ENCODE data around the gene PDCD10.

The PDCD10 gene

DNA sequence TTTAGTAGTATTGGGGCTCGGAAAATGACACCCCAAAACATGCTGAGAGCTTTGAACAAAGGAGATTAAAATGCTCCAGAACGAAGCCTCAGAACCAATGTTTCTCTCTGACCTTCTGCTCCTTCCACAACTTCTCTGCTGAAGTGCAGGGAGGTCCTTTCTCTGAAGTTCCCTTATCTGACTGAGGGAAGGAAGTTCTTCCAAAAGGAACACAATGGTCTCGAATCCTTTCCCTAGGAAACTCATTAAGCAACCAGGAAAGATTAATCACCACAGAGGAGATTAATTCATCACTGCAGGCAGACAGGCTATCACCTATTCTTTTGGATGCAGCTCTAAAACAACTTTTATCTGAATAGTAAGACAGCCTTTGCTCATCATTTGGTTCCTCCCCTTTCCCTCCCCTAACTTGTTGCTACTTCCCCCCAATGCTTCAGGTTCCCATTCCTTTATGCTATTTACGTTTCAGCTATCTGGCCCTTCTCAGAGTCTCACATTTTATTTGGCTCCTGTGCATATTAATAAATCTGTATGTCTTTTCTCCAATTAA, 62.7 kb downstream of the PDCD10 start:
- no peak for DNase-seq

DNA sequence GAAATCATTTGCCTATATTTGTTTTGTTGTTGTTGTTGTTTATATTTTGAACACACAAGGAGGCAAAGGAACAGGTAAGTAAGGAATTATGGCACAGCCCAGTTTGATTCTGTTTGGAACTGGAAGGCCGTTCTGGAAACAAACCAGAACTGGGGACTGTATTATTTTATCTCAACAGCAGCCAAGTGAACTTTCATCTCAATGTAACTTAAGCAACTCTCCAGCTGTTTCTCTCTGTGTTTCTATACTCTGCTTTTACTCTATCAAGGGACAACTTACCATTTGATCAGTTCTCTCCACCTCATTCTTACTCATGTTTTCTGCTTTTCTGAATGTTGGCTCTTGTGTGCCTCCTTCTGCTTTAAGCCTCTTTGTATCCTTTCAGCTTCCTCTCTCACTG, 65.0 kb downstream of the PDCD10 start:
- no peak for DNase-seq

DNA sequence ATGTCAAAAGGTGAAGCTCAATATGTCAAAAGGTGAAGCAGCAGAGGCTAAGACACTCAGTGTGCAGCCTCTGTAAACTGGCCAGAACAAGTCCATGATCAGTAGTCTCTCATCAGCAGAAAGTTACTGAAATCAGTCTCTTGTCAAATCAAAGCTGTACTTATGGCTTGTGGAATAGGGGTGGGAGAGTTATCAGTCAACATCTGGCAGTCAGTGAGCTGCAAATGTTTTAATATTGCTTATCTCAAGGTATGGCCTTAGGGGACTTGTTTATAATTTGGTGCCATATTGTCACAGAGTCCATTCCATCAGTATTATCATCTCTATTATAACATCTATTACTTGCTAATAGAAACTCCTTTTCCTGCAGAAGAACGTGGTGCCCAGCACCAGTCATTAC, 66.0 kb downstream of the PDCD10 start:
- no peak for DNase-seq

DNA sequence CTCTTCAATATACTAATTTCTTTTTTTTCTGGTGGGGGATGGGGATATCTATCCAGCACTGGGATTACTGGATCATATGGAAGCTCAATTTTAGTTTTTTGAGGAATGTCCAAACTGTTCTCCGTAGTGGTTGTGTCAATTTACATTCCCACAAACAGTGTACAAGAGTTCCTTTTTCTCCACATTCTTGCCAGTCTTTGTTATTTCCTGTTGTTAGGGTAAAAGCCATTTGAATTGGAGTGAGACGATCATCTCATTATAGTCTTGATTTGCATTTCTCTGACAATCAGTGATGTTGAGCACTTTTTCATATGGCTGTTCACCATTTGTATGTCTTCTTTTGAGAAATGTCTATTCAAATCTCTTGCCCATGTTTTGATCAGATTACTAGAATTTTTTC, 68.1 kb downstream of the PDCD10 start:
- DNase-seq: no peak

DNA sequence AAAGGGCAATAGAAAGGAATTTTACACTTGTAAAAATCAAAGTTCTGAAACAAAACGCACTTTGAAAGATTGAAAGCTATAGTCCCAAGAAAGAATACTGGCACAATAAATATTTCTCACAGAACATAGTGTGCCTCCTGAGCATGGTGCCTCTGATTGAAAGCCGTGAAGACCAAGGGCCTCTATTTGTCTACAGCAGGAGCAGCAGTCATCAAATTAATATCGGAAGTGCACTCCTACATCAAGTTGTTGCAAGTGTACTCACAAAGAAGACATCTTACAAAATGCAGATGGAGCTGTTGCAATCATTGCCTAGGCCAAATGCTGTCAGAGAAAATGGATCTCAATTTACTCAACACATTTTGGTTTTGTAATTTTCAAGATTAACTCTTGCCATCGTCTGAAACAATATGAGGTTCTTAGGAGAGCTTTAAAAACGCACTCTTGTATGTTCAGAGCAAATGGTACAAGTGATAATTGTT, 71.7 kb downstream of the PDCD10 start:
- DNase-seq: no peak

DNA sequence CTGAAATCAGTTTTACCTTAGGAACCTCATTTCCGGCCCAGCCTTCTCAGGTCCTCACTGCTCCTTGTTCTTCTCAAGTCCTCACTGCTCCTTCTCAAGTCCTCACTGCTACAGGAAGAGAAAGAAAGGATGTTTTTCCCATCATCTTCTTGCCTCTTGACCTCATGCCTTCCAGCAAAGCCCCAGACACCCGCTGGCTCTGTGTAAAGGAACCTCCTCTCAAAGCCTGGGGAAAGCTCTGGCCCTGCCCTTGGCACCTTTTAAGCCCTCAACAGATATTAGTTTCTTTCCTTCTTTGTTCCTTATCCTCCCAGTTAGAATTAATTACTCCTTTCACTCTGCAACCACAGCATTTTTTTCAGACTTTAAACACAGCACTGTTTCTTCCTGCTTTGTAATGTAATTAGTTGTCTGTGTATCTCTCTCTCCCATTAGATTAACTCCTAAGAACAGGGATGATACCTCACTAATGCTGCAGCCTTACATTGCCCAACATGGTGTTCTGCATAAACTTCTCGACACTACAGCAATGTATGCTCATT, 76.9 kb downstream of the PDCD10 start:
- DNase-seq: no peak

DNA sequence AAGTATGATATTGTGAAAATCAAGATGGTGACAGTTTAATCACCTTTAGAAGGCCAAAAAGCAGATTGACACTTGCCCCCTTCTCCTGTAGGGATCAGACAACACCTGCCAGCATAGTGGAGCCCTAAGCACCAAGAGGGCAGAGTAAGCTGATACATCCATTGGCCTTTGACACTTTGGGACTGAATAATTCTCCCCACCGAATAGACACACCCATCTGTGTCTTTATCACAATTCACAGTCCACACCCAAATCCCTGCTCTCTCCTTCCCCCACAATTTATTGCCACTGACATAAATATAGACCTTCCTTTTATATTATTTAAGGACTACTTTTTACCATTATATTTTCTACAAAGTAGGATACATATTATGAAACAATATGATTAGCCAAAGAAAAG, 77.9 kb downstream of the PDCD10 start:
- DNase-seq: no peak

DNA sequence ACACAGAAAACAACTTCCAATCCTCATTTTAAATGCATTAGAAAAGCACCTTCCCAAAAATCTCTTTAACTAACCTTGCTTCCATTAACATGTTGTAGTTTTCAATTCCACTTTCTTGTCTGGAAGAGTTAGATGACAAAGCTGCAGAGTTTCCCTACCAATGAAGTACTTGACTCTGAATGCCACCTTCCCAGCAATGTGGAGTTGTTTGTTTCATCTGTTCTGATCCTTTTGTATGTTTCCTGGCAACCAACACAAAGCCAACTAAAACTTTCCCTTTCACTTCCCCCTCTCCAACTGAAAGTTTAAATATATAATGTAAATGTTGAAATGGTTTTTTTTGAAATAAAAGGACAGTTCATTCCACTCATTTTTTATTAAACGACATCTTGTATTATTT, 80.9 kb downstream of the PDCD10 start, which contains the start of gene WDR49:
WDR49 (minus strand) TSS at position 183 of the 400 bp plus-strand sequence. CDS start 517 bp downstream, outside the sequence.
- no peak for DNase-seq

DNA sequence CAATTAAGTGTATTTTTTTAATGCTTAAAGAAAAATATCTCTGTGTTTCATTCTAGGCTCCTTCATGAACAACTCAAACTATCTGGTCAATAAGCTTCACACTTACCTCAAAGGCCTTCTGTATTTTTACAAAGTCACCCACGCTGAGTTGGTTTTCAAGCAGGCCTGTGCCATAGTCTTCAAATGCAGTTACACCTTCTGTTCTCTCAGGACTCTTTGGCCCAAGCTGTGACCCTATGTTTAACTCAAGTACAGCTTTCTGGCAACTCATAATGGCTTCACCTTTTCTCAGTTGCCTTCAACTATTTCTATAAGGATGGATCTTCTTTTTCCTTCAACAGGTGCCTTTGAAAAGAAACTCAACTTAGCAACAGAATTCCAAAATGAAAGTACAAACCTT, 81.5 kb downstream of the PDCD10 start:
- no peak for DNase-seq

DNA sequence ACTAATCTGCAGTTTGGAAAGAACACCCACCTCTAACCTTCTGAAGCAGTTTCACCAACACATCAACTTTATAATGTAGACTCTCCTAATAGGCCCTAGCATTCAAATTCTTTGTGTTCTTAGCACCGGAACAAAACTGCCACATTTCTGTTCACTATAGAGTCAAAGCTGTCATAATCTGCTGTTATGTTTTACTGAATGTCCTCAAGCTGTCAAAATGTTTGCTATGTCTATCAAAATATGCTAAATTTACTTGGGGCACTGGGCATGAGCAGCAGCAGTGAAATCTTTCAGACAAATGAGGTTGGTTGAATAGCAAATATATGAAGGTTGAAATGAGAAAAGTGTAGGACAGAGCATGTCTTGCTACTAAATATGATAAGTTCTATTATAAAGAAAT, 82.9 kb downstream of the PDCD10 start:
- DNase-seq: no peak

DNA sequence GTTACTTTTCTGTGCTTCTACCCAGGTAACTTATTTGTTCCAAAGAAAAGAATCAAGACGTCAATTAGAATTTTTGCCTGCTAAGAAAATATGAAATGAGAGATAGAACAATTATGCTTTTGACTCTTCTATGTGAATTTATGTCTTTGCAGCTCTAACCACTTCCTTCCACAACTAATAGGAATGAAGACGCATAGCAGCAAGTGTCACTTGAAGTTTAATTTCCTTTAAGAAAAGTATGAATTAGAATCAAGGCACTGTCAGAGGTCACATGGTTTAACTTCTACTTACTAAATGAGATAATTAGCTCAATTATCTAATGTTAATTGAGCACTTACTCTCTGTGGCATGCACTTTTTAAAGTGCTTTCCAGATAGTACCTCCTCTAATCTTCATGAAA, 84.2 kb downstream of the PDCD10 start:
- DNase-seq: no peak

DNA sequence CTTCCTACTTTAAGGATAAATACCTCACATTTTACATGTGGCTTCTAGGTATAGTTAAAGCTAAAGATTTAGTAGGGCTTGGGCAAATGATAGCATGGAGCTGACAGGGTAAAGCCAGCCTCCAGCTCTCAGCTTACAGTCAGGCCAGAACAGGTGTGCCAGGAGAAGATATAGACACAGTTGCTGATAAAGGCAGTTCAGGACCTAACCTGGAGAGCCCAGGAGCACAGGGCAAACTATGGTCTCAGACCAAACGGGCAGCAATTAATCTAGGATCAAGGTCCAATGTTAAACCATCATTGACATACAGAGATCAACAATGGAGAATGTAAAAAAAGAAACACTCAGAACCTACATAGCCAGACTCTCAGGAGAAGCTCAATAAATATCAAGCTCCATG, 84.9 kb downstream of the PDCD10 start:
- DNase-seq: no peak

DNA sequence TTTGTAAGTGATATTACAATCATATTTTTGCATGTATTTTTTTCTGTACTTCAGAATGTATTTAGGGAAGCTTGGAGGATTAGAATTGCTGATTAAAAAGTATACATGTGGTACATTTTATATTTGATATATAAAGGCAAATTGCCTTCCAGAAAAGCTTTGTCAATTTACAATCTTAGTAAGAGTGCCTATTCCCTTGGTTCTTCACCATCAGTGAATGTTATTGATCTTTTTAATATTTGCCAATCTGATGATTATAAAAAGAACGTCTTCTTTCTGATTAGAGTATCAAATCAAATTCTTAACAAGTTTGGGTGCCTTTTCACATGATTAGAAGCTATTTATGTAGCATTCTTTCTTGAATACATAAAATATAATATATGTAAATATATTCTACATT, 90.1 kb downstream of the PDCD10 start:
- DNase-seq: no peak

Data from amniotic stem cell (primary cell).